GM21737 (cell line): ENCODE measurements around the gene XPO6.
"Not testable (repeated sequence)": the region's sequence is repeated elsewhere in the genome, so short reads cannot be mapped to it uniquely, and the experiment has no call there.

Source experiments
- ATAC-seq: cut with Tn5 transposase; IDR thresholded peaks from one replicate; pipeline ENCODE4 v1.9.1; 2021; ENCODE audit warnings: mild to moderate bottlenecking, moderate library complexity; ENCODE audit not compliant: unreplicated experiment

The XPO6 gene

DNA sequence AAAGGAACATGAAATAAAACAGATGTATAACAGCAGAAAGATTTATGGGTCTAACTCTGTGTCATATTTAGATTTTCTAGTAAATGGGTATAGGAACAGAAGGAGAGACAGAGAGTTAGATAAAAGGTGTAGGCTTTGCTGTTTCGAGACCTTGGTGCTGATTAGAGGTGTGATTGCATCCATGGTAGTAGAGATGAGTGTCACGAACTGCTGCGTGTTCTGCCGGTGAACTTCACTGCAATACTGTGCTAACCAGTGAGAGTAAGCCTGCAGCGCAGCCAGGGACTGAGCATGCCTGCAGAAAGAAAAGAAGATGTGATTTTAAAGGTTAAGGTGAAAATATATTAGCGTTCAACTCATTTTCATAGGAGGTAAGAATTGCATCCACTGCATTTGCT, 94.6 kb downstream of the XPO6 start:
- ATAC-seq = no peak

DNA sequence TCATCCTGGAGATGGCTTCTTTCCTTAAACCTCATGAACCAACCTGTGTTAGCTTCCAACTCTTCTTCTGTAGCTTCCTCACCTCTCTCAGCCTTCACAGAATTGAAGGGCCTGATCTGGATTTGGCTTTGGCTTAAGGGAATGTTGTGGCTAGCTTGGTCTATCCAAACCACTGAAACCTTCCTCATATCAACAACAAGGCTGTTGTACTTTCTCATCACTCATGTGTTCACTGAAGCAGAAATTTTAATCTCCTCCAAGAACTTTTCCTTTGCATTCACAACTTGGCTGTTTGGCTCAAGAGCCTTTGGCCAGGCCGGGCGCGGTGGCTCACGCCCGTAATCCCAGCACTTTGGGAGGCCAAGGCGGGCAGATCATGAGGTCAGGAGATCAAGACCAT, 95.9 kb downstream of the XPO6 start:
- not testable (repeated sequence) for ATAC-seq

DNA sequence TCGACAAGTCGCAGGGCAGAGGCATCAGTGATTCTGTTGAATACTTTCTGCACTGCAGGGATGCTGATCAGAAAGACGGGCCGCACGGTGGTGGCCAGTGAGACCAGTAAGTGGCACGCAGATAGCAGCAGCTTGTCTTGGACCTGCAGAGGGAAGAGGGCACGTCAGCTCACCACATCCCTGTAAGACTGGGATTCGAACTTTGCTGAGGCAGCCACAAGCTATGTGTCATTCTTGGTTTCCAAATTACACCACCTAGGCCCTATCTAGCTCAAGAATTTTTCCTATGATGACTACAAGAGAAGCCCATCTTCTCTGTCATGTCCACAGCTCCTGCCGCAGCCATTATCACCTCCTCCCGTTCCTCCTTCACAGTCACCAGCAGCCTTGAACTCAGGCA, 98.9 kb downstream of the XPO6 start:
- ATAC-seq = no peak

DNA sequence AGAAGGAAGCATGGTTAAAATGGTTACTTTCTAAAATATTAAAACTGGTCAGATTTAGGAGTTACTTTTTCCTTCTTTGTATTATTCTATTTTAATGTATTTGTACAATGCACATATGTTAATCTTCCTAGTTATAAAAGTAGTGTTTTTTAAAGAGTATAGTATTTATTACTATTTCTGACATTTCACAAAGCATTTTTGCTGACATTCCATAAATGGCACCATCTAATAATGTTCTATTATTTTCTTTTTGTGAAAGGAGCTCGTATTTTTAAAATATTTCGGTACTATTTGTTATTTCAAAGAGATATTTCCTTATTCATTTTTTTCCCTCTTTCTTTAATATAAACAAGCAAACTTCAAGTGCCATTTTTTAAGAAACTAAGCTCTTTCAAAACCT, 100.8 kb downstream of the XPO6 start:
- no peak for ATAC-seq

DNA sequence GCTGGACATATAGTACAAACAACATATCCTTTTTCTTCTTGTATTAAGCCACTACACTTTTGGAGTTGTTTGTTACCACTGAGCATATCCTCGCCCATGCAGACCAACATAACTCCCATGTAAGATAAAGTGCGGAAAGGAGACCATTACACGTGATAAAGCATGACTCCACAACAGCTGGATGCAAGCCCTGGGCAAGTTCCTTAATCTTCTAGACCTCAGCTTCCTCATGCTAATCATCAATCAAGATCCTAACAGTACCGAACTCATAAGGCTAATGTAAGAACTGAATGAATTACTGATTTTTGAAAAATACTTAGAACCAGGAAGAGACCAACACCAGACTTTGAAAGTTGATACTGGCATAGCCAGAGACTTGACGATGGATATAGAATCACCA, 101.3 kb downstream of the XPO6 start:
- ATAC-seq = no peak

DNA sequence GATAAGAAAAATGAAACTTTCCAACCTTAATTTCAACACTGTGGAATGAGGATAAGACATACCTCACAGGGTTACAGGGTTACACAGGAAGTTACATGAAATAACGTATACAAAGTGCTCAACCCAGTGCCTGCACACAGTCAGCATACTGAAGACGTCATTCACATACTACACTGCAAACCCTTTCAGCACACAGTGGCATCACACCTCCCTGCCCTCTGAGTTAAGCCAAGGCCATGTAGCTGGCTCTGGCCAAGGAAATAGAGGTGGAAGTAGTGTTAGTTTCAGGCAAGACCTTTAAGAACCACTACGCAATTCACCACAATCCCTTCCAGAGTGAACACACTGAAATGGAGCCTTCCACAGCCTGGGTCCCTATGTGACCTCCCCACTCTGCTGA, 101.7 kb downstream of the XPO6 start:
- no peak for ATAC-seq

DNA sequence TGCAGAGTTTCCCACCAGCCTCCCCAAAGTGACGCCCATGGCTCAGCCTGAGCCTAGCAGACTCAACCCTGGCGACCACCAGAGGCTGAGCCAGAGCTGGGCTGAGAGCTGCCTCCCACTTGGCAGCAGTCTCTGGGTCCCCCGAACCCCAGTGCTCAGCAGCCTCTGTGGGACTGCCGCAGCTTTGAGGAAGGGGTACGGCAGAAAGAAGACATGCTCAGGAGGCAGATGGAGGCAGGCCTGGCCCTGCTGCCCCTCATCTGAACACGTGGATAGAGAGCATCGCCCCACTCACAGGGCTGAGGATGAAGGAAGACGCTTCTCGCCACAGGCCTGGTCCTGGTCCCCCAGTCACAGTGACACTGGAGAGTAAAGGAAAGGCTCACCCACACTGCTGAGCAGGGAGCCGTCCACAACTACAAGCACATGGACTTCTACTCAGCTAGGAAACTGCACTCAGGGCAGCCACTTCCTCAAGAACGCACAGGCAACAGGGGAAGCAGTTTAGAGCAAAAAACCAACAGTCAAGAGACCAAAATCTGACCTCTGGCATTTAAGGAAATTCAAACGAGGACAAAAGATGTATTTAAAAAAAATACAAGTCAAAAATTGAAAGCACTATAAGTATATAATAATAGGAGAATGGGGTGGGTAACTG, 103.0 kb downstream of the XPO6 start:
- ATAC-seq = no peak

DNA sequence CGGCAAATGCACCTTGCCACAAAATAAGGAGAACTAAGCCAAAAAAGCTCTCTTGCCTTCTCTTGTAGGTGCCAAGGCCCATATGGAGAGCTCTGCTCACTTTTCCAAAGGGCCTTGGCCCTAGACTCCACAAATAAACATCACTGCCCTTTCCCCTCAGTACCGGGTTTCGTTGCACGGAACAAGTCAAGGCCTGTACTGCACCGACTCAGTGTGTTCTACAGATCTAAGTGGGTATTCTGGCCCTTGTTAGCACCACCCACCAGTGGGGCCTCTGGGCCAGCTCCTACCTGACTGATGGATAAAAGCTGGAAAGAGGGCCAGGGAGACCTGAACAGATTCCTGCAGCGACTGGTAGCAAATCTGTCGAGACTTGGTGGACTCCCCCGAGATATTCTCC, 104.5 kb downstream of the XPO6 start:
- ATAC-seq = no peak

DNA sequence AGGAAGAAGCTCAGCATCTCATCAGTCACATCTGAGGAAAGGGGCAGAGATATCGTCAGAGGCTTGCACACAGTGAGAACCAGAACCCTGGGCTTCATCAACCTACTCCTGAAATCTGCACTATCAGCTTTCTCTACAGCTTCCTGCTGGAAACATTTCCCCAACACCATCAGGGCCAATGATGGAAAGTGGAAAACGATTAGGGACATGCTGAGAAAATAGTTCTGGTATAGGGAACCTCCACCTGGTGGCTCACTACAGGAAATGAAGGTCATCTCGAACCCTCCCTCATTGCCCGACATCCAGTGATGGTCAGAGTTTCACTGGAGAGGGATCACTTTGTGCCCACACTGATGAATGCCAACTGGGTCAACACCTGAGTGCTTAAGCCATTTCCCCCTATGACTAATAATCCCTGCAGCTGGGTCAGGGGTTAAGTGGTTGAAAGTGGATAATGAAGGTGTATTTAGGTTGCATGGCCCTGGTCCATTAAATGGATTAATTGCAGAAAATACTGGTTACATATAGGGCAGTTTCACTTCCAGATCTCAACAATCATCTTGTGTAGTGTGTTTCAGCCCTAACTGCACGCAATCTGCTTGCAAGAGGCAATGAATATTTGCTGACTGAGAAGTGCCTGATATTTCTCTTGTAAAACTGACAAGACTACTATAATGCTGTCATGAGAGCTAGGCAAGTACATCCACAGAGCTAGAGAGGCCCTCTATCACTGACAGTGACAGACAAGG, 105.1 kb downstream of the XPO6 start:
- no peak for ATAC-seq

DNA sequence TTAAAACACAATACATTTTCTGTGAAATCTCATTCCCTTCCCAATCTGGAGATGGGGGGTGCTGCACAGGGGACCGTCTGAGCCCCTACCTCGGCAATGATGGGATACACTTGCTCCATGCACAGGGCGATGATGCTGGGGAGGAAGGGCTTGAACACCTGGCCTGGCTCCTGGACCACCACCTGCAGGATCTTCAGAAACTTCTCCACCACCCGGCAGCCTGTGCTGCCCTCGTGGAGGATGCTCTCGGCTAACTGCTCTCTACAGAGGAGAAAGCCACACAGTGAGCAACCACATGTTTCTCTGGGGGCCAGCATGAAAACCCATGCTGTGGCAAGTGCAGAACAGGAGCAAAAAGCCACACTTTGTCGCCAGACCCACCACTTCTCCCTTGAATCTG, 105.8 kb downstream of the XPO6 start:
- no peak for ATAC-seq

DNA sequence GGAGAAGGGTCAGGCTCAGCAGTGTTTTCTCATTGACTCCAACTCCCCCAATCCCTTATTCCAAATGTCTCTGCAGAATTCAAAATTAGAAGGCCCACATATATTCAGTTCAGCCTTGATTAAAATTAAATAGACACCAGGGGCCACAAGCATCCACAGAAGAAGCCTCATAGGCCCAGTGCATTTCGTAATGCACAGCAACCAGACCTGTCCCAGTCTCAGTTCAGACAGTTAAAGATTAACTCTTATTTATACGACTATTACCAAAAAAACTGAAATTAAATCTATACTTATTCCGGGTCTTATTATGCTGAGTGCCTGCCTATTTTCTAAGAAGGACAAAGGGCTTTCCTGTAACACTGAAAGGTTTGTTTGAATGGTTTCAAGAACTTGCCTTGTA, 106.5 kb downstream of the XPO6 start:
- ATAC-seq = no peak

DNA sequence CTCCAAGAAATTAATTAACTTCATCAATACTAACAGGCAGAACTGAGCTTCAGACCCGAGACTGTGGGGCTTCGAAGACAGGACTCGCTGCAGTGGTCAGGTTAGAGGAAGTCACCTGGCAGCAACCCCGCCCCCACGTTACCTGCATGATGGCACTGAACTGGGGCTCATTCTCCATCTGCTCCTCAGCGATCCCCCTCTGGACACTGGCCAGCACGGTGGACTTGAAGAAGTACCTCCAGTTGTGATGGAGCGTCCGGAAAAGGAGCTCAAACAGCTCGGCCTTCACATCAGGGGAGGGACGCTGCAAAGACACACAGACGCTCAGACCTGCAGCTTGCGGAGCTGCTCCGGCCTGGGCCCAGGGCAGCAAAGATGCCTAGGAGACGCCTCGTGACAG, 107.4 kb downstream of the XPO6 start:
- ATAC-seq = no peak

DNA sequence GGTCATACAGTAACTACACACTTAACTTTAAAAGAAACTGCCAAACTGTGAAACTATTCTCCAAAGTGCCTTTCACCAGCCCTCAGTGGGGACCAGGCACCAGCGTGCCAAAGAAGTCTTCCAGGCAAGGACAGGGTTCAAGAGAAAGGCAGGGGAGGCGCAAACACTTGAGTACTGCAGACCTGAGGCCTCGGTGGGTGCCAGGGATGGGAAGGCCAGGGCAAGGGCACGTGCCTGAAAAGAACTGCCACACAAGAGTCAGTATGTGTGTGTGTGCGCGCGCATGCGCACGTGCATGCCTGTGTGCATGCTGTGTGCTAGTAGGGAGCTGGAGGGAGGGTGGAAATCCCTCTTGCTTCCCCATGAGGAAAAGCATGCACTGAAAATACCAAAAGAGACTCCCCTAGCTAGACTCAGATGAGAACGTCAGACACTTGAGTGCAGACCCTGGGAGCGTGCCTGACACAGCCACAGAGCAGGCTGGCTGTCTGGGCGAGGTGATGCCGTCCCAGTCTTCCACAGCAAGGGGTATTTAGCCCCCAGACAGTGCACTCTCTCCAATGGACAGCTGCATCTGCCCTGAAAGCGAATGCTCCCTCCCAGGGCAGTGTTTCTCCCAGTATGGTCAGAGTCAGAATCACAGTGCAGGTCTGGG, 108.1 kb downstream of the XPO6 start:
- ATAC-seq = no peak

DNA sequence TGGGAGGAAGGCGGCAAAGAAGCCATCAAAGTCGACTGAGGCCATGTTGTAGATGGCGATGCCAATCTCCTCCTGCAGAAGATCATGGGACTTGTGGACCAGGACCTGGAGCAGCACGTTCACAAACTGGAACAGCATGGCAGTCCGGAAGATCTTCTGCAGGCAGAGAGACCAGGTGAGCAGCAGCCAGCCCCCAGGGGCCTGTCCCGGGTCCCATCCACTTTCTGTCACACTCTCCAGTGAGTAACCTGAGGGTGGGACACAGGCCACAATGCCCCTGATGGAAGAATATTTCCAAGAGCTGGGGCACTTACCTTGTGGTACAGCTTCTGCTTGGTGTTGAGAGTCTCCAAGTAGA, 110.3 kb downstream of the XPO6 start:
- ATAC-seq = no peak

DNA sequence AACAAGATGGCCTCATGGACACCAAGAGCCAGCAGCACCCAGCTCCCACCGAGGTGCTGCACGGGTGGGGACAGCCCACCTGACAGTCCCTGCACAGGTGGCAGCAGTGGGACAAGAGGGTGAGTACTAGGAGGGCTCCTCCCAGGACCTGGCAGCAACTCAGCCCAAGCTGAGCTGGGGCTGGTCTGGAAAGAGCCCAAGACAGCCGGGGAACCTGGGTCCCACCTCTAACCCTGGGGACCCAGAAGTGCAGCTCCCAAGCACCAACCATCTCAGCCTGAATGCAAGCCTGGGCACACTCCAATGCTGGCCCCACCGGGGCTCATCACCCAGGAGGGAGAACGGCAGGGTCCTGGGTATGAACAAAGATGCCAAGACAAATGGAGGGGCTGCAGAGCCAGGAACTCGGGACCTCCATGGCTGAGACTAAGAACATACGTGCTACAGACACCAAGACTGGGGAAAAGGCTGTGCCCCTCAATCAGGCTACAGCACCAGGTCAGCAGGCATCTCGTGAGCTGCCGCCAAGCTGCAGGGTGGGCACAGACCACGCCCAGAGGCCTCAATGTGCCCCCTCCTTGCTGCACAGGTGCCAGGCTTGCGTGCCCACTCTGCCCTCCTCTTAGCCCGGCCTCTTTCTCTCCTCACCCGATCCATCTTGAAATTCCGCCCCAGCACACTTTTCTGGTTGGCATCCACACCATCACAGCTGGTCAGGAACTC, 110.8 kb downstream of the XPO6 start:
- ATAC-seq = no peak

DNA sequence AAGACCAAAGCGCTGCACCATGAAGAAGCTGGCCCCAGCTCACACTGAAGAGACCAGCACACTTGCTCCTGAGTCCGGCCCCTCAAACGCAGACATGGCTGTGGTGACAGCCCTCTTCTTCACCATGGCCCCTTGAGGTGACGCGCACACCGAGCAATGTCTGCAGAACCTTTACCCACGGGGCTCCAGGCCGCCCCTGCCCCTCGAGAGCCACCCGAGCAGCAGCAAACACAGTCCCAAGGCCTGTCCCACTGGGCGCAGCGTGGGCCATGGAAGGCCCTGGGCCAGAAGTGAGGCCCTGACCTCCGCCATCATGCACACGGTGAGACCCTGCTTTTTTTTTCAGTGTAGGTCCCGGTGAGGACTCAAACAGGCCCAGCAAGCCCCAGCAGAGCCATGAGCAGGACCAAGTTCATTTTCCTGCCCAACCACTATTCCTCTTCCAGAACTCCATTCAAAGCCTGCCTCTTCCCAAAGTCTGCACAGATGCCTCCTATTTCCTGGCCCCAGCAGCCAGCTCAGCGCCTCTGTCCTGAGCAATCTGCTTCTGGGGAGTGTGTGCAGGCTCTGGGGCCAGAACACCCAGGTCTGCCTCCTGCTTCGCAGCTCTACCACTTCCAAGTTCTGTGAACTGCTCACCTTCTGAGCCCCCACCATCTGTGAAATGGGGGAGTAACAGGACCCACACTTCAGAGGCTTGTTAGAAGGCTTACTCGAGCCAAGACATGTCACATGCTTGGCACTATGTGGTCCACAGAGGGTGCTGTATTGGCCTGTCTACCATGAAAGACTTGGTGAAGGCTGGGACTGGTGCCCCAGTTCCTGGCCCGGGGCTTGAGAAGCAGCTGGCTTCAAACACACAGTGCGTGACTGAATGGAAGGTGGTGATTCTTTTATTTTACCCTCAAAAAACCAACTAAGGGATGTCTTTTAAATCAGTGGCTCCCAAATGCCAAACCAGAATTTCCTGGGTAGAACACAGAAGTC, 112.5 kb downstream of the XPO6 start:
- ATAC-seq = no peak

DNA sequence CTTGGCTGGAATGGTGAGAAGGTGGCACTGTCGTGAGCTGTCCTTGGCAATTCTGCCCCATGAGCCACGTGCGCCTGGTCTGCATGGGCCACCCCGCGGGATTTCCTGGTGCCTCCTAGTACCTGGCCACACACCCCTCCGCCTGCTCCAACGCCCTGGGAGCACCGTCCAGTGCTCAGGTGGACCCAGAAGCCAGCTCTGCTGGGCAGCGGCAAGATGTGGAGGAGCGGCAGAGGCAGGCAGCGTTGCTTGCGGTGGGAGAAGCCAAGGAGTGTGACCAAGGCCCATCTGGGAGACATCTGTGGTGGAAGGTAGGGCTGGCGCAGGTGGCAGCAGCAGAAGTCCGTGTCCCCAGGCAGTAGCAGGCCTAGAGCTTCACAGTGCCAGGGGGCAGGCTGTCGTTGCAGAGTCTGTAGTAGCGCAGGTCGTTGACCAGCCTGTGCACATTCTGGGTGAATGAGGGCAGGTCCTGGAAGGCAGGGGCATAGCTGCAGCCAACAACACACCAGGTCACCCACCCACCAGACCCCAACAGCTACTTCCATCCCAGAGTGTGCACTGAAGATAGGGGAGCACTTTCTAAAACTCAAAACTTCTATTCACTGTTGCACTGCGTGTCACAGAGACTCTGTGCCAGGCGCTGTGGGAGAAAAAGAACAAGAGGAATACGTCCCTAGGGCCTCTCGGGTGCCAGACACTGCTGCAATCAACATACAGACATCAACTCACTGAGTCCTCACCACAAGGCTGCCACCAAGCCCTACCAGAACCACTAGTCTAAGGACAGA, 113.4 kb downstream of the XPO6 start:
- ATAC-seq = no peak

DNA sequence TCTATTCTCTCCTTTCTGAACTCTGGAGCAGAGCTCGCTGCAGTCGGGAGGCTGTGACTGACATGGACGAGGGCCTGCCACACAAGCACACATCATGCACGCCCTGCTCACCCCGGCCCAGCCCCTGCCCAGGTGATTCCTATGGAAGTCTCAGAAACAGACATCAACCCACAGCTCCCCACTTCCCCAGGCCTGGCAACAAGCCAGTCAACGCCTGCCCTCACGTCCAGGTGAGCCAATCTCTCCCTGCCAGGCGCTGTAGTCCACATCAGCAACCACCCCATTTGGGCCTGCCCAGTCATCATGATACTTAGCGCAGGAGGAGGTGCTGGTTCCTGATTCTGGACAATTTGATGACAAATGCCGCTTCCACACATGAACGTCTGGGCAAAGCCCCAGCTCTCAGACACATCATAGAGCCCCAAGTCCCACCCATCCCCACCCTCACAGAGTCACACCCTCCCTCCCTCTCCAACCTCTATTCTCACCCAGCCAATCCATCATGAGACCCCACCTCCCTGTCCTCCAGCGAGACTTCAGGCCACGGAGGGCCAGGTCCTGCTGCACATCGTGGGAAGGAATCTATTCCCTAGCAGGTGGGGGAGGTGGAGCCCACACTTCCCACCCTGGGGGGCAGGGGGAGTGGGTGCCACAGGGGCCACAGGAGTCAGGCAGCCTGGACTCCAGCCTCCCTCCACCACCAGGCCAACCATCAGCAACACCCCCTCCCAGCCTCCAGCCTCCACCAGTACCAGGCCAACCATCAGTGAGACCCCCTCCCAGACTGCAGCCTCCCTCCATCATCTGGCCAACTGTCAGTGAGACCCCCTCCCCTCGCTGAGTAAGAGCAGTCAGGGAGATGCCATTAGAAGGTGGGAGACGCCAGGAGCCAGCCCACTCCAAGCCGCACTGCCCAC, 114.5 kb downstream of the XPO6 start:
- no peak for ATAC-seq

DNA sequence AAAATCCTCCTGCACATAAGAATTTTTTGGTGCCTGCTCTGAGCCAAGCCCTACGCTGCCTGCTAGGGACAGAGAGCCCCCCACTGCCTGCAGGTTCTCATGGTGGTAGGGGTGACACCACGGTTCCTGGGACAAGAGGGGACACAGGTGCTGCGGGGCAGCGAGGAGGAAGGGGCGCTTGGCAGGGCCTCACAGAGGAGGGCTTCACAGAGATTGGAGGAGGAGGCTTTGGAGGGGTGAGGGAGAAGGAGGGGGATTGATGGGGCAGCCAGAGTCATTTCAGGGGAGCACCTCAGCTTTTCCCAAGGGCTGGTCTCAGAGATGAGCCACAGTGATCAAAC, 118.4 kb downstream of the XPO6 start:
- ATAC-seq = no peak
